Stimulated activated CD4-positive, alpha-beta T cell treated with anti-CD3 and anti-CD28 coated beads, TNF-alpha, amount 100 ng/mL, for 1 hour (primary cell): ENCODE measurements around the gene CHIT1.

ENCODE experiments used
- DNase-seq, 3 donors: peaks; one replicate each; pipeline ENCODE4 v3.0.0-alpha.2; 2020; ENCODE audit warnings: low read depth in 3 of 3, low spot score in 1 of 3

Gene CHIT1

DNA sequence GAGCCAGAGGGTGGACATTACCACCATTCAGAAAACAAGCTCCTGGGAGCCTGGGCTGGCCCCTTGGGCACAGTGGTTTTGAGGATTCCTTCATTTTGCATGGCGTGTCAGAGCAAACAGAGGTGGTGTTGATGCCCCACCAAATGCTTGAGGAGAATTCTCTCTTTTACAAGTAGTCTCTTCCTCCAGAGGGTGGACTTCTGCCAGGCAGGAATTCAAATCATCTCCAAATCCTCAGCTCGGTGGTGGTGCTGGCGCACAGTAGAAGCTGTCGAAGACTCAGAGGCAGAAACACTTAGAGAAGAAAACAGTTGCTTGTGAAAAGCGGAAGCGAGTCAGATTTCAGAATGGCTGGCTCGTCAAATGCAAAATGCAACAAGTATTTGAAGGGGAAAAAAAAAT is 39.5 kb downstream of the CHIT1 start:
- no peak for DNase-seq

DNA sequence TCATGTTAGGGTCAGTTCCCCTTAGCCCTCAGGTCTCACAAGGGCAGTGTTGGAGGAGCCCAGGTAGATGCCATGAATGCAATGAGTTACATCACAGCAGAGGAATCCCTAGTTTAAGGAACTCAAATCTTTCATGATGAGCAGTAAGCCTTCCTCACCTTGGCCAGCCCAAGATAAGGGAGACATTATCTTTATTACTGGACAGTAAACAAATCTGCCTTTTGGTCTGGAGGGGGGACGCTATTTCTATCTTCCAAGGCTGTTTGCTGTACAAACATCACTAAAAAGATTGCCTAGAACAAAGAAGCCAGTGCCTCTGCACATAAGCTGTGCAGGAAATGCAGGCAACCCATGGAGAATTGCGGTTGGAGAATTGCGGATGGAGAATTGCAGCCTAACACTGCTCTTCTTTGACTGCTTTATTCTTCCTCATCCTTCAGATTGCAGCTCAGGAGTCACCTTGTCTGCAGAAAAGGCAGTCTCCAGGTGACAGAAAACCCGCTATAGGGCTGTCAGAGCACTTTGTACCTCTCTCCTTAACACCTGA is 40.7 kb downstream of the CHIT1 start:
- no peak for DNase-seq

DNA sequence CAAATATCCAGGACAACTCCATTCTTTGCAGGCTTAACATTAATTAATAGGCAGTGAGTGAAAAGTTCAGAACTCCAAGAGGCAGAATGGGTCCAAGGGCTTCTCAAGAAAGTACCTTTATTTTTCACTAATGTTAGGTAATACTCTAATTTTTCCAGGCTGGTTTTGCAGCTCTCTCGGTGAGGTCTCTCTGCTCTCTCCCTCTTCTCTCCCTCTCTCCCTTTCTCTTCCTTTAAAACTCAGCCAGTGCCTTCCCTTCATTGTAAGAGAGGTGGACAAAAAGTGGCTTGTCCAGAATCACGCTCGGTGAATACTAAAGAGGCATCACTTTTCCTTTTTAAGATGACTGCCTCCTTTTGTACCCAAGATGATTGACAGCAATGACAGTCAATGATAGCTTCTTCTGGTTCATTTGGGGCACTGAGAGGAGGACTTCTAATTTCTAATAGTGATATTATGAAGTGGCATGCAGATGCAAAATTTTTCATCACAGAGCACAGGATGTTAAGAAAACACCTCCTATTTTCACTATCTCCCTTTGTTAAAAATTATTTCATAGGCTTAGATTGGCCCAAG is 41.7 kb downstream of the CHIT1 start:
- DNase-seq, result no peak

DNA sequence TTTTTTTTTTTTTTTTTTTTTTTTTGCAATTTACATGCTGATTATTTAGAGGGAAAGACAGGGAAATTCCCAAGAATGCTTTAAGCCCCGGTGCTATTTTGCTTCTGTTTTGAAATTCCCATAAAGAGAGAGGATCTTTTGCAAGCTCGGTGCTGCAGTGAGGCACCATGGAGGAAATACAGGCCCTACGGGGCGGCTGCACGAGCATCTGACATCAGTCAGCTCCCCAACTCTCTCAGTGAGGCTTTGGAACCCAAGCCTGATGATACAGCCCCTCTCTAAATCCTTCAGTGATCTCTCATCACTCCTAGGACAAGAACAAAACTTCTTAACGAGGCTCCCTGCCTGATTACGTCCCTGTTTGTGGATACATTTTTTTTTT is 42.2 kb downstream of the CHIT1 start:
- DNase-seq, result no peak

DNA sequence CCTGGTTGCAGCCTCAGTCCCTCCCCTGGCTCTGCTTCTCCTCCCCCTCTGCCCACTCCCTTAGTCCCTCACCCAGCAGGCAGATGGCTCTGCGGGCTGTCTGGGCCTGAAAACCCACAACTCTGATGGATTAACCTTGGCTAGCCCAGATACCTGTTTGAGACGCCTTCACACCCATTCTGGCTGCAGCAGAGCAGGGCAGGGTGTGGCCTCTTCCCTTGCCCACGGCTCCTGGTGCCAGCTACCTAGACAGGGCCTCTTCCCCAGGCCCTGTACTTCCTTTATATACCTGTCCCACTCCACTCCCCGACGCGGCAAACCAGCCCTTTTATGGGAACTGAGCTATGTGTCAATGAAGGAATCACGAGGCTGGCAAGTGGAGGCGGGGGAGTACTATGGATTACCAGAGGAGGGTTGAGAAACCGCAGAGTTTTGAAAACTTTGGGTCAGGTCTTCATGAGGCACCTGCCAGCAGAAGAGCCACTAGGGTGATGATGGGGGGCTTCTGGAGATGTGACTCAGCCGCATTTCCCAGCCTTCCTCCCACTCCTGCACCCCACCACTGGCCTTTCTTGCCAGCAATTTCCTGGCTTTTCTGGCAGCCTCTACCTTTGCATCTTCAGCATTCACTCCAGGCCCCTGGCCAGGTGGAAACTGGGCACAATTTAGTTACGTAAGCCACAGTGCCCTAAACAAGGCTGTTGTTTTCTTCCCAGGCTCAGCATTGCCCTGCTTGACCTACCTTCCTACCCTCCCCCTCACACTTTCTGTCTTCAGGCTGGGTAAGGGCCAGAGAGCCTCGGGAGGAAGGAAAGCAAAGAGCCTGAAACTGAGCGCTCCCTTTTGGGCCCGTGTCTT is 42.8 kb downstream of the CHIT1 start, which contains the start of gene CHI3L1:
Gene CHI3L1, minus strand, starts transcription at position 259 of the 858 bp plus-strand sequence. Its CDS starts 81 bp downstream, at position 178.
- no peak for DNase-seq

DNA sequence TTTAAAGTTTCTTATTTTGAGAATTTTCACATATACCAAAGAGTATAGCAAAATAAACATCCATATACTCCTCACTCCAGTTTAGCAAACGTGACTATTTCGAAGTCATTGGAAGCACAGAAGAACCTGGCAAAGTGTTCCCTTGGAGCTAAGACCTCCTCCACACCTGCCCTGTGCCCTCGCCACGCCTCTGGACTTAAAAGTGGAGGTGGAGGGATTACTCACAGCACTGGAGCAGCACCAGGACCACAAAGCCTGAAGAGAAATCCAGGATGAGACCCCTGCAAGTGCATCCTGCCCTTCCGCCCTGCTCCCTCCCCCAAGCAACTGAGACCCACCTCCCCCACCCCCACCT is 43.4 kb downstream of the CHIT1 start:
- DNase-seq, result no peak

DNA sequence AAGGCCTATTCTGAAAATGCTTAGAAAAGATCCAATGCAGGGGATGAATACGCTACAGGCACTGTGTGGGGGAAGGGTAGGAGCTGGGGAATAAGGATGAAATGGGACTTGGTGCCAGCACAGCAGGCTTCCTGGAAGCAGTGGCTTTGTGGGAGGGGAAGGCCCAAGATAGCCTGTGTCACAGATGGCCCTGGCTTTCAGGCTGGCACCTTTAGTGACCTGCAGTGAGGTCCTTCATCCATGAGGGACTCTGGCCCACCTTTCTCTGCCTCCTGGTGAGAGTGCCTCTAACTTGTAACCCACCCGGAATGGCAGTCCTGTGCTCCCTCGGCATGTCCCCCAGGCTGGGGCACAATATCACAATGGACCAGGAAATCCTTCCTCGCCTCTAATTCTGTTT is 43.9 kb downstream of the CHIT1 start:
- DNase-seq, result no peak

DNA sequence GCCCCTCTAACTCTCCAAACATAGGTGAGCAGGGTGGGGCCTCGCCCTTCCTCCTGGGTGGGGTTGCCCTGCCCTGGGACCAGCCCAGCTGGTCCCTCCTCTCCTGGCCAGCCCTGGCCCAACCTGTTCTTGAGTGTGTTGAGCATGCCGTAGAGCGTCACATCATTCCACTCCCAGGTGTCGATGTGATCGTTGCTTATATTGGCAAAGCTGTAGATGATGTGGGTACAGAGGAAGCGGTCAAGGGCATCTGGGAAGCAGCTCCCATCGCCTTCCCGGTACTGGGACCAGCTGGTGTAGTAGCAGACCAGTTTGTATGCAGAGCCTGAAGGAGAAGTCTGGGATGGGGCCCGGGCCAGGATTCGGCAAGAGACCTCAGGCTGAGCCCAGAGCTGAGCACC is 44.4 kb downstream of the CHIT1 start:
- no peak for DNase-seq

DNA sequence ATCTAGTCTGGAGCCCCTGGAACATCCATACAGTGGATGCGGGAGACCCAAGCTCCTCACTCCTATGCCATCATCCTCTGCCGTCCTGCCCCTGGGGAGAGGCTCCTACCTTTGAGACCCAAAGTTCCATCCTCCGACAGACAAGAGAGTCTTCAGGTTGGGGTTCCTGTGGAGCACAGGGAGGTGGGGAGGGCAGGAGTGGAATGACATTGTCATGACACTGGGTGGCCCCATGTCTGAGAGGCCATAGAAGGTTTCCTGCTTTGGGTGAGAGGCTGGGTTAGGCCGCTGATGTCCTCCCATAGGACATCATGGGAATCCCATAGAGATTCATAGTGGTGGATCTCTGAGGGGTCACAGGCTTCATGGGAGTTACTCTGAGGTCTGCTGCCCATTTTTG is 45.0 kb downstream of the CHIT1 start:
- no peak for DNase-seq

DNA sequence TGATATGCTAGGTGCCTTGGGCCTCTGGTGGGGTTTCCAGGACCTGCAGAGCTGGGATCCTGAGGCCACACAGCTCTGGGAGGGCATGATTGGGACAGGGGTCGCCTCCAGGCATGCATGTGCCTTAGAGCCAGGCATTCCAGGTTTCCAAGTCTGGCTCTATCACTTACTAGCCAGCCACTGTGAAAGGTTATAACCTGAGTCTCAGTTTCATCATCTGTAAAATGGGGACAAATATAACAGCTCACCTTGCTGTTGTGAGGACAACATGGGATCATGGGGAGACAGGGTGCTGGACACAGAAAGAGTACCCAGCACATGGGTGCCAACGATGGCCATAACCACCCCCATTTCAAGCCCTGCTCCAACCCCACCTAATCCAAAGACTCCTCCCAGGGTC is 45.6 kb downstream of the CHIT1 start:
- no peak for DNase-seq

DNA sequence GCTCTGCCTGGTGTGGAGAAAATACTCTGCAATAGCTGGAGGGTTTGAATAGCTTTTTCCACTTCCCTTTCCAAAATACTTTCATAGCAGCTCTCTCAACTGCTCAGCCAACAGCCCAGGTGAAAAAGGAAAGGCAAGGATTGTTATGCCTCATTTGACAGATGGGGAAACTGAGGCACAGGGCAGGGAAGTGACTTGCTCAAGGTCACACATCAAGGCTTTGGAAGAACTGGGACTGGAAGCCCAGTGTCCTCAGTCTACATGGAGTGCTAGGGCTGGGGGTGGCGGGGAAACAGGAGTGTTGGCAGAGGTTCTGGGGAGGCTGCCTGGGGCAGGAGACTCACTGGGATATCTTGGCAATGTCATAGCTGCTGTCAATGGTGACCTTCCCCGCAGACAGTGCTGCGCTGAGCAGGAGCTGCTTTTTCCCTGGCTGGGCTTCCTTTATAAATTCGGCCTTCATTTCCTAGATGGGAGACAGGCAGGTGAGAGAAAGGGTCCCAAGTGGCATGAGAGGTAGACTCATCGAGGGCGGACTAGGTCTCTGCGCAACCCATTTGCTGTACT is 47.0 kb downstream of the CHIT1 start:
- DNase-seq, result no peak

DNA sequence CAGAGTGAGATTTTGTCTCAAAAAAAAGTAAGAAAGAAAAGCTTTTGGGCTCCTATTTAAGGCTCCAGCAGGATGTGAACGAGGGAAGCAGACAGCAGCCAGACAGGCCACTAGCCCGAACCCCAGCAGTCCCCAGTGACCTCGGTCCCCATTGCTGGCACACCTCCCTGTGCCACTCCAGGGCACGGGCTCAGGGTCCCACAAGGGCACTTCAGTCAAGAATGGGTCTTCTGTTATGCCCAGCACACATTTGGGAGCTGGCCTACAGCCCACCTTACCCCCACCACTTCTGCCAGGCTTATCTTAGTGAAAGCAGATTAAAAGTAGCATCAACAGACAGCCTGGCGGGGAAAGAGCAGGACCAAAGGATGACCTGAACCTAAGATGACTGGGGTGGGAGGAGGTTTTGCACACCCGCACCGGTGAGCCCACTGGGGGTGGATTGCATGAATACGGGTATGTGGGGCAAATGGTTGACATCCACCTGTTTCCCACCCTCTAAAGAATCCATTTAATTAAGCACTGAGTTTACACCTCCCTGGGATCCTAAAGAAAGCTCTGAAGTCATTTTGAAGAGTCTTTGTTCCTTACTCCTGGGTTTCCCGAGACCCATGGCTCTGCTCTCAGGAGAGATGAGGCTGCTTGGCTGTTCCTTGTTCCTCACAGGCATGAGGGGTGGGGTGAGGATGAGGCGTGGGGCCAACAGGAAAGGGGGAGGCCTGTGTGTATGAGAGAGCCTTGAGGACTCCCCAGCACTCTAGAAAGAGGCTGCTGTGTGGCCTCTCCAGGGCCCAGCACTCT is 47.7 kb downstream of the CHIT1 start:
- DNase-seq, result no peak

DNA sequence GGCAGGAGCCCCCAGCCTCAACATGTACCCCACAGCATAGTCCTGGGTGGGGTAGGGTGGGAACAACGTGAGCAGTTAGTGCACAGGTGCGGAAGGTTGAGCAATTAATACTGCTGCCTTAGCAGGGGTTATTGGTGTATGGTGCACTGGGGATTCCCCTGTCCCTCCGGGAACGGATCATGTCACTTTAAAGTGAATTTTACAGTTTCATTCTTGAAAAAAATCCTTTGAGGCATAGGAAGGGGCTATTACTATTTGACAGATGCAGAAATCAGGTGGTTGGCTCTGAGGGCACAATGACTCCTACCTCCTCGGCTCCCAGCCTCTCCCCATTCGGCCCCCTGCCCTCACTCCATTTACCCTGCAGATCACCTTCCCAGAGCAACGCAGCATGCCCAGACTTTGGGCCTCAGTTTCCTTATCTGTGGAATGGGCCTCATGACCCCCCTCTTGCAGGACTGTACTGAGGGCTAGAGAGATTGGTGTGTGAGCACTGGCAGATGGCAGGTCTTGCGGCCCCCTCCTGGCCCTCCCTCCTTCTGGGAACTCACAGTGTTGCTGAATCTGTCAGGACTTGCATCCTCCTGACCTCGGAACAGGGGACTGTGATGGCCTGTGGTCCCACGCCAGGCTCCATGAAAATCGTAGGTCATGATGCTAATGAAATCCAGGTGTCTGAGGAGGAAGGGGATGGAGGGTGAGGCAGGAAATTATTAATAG is 48.7 kb downstream of the CHIT1 start:
- DNase-seq, result no peak

DNA sequence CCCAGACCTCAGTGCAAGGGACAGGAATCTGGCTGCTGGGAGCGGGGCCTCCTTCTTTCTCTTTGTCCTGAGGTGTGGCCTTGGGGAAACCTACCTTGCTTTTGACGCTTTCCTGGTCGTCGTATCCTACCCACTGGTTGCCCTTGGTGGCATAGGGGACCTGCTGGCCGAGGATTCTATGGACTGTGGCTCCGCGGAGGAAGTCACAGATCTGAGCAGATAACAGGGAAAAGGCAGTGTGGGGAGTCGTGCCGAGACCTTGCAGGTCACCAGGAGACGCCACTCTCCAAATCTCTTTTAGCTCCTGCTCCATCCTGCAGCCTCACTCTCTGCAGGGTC is 49.8 kb downstream of the CHIT1 start:
- no peak for DNase-seq

DNA sequence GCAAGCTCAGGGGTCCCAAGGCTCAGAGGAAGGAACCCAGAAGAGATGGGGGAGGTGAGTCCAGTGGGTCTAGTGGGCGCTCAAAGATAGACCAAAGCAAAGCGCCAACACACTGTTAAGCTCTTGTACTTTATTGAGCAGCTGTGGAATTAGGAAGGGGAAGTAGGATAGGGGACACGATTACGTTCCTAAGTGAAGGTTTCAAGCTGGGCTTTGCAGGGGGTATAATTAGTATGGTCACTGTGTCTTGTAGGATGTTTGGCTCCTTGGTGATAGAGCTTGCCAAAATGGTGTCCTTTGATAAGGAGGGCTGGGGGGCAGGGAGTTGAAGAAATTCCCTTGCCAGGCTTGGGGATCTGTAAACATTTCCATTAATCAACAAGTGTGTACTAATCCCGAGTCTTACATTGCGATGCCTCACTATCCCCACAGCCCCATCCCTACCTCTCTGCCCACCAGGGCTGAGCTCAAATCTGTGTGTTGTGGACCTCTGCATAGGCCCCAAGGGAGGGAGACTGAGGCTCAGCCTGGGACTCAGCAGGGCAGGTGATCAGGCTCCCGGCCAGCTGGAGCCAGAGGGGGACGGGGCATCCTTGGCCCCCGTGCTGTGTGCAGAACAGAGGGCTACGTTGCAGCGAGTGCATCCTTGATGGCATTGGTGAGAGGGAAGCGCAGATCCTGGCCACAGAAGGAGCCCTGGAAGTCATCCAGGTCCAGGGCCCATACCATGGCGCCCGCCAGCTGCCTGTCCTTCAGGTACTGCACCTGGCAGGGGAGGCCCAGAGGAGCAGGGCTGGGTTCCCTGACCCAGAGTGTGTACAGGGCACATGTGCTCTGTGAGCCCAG is 50.4 kb downstream of the CHIT1 start:
- DNase-seq, result no peak

DNA sequence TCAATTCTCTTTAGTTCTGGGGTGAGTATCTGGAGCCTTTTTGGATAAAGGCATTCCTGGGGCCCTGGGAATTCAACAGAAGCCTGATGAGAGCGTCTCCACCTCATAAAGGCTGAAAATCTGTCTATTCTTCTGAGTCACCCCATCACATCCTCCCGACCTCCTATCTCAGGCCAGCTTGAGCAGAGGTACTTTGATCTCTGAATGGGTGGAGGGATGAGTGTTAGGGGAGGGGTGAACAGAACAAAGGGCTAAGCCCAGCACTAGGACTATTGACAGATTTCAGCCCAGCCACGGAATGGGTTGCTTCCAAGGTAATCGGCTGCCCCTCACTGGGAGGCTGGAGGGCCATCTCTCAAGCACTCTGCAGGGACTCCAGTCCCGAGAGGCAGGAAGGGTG is 51.4 kb downstream of the CHIT1 start:
- no peak for DNase-seq

DNA sequence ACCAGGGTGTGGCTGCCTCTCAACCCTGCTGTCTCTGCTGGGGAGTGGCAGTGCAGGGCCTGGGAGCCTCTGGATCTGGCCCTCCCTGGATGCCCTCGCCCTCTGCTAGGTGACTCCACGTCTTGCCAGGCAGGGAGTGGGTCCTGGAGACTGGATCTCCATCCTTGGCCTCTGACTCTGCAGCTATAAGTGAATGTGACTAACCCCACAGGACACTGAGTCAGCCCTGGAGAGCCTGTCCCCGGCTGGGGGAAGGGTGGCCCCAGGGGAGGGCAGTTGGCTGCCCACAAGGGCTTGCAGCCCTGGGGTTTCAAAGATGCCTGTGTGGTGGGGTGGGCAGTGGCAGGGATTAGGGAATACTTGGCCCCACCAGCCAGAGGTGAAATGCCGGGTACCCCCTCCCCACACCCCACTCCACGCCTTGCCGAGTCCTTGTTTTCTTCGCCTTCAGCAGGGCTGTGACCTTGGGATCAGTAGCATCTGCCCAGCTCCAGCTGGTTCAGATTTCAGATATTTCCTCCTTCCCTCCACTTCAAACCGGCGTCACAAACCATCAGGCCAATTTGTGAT is 51.9 kb downstream of the CHIT1 start:
- no peak for DNase-seq

DNA sequence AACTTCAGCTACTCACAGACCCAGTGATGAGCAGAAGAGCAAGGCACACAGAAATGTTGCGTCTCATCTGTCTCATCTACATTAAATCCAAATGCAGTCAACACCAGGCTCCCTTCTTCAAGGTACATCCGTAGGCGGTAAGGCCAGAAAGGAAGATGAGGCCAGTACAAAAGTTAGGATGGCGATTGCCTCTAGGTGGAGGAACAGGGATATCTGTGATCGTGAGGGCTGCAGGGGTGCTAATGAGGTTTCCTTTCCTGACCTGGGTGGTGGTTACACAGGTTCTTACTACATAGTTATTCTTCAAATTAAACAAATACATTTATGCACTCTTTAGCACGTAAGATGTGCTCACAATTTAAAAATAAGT is 52.5 kb downstream of the CHIT1 start:
- DNase-seq, result no peak

DNA sequence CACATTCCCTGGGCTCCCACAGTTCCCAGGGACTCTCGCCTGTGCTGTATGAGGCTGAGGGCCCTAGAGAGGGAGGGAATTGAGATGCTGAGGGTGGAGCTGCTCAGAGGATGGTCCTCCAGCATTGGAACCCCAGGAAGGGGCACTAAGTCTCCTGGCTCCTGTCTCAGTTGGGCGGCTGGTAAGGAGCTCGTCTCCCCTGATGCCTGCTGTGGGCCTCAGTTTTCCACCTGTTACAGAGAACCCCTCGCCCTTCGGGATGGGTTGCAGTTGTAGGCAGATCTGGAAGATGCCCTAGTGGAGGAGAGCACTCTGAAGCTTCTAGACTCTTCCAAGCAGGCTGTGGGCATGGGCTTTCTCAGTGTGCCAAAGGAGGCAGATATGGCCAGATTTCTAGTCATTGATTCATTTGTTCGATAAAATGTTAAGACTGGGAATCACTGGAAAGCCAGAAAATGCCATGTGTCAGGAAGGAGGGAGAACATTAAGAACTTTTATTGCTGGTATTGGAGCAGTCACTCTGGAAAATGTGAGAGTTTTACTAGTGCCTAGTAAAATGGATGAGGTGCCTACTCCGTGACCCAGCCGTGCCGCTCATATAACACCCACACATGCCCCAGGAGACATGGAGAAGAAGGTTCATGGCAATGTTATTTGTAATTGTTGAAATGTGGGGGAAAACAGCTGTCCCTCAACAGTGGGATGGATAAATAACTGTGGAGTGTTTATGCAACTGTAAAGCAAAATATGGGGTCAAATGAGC is 53.0 kb downstream of the CHIT1 start:
- no peak for DNase-seq
